ENCODE data around the gene RAD23A. TPM values are rescaled to one million over a fixed set of nuclear protein-coding genes. Genes with fewer than 3 reads are reported as not detected.

RAD23A gene
- total RNA-seq, 2 experiments from 2014 or later, result 90.0 to 92.7 TPM

DNA sequence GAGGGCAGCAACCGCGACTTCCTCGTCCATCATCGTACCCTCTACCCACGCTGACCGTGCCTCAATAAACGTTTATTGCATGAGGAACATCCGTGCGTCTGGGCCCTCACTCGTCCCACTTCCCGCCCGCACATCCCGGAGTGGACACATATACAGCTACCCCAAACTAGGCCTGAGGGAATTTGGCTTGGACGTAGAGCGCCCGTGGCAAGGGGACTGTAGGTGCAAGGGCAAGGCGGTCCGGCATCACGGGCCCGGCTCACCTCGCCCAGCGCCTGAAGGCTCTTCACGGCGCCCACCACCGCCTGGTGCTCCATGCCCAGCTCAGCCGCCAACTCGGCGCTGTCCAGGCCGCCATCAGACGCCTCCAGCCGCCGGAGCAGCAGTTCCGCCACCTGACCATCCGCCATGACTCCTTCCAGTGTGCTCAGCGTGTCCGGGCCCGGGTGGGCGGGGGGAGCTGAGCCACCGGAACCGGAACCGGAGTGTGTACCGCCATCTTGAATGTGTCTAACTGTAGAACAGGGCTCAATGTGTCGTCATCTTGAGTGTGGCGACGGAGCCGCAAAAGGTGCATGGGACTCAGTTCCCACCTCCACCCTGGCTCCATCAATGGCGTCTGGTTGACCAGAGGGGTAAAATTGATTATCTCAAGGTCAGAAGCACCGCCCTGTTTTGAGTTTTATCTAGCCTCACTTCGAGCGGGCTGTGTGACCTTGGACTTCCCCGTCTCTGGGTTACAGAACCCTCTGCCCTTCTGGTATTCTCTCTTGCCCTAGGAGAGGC lies 12.2 kb upstream of the RAD23A start, which contains the start of gene FARSA:
Gene FARSA (minus strand): TSS at position 425 of the 786 bp plus-strand sequence. CDS start 15 bp downstream, at position 410.
- TF ChIP-seq, protein P1, sequence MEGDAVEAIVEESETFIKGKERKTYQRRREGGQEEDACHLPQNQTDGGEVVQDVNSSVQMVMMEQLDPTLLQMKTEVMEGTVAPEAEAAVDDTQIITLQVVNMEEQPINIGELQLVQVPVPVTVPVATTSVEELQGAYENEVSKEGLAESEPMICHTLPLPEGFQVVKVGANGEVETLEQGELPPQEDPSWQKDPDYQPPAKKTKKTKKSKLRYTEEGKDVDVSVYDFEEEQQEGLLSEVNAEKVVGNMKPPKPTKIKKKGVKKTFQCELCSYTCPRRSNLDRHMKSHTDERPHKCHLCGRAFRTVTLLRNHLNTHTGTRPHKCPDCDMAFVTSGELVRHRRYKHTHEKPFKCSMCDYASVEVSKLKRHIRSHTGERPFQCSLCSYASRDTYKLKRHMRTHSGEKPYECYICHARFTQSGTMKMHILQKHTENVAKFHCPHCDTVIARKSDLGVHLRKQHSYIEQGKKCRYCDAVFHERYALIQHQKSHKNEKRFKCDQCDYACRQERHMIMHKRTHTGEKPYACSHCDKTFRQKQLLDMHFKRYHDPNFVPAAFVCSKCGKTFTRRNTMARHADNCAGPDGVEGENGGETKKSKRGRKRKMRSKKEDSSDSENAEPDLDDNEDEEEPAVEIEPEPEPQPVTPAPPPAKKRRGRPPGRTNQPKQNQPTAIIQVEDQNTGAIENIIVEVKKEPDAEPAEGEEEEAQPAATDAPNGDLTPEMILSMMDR (IDR thresholded peaks at IDR 0.05), result no peak
- POLR2A ChIA-PET, result interaction anchor here (0.5 to 3.2 kb wide), 10 partner anchors 14 to 166 kb away, joined by 3 to 26 read pairs (median 5); partner anchors contain the start of genes GCDH and SYCE2
- H3K4me3 Mint-ChIP-seq, result peak within 1 kb of the TSS; percentile 98
- peak within 1 kb of the TSS; percentile 79 for H3K27ac Mint-ChIP-seq
- H3K27me3 Mint-ChIP-seq, result no peaks in the 10 kb centered on the region
- peaks cover 45% of the 10 kb centered on the region for H3K4me1 ChIP-seq (ENCODE audit: insufficient read depth, low read length)
- H3K9me3 Mint-ChIP-seq, result no peaks in the 10 kb centered on the region
- H3K36me3 ChIP-seq (ENCODE audit: insufficient read depth, low read length), result peaks cover 27% of the 10 kb centered on the region
- CTCF ChIA-PET, result interaction anchor here (2.1 kb wide), 2 partner anchors 32 to 48 kb away, joined by 8 read pairs; no protein-coding TSS in a partner anchor
- peaks cover 52% of the 10 kb centered on the region for H3K36me3 Mint-ChIP-seq (ENCODE audit: low read depth)
- H3K27ac ChIP-seq (ENCODE audit: low read depth in 1 of 2, low read length in 2 of 2), result peak within 1 kb of the TSS; percentile 29 to 46
- peaks cover 44% of the 10 kb centered on the region for H3K4me1 Mint-ChIP-seq (ENCODE audit: low read depth)
- no peaks in the 10 kb centered on the region for H3K27me3 ChIP-seq (ENCODE audit: control insufficient read depth in 1 of 2, insufficient read depth in 2 of 2, low read length in 2 of 2)
- intact Hi-C loops (cut with DNase I, micrococcal nuclease), result loop anchor here (1.0 to 10.0 kb wide), 5 partner anchors 14 to 199 kb away; partner anchors contain the start of genes GCDH (in 1 of the 2), GET3 (in 1 of the 2), PRDX2 (in 1 of the 2) and RNASEH2A (in 1 of the 2)
- H3K4me3 ChIP-seq (ENCODE audit: low read length), result peak within 1 kb of the TSS; percentile 82
- DNase-seq, result peak; percentile 78 to 94 (median 82)
- no peaks in the 10 kb centered on the region for H3K9me3 ChIP-seq (ENCODE audit: control insufficient read depth in 1 of 2, insufficient read depth in 1 of 2, low read length in 2 of 2)
- peak; percentile 52 for ATAC-seq (ENCODE audit: poor library complexity)

DNA sequence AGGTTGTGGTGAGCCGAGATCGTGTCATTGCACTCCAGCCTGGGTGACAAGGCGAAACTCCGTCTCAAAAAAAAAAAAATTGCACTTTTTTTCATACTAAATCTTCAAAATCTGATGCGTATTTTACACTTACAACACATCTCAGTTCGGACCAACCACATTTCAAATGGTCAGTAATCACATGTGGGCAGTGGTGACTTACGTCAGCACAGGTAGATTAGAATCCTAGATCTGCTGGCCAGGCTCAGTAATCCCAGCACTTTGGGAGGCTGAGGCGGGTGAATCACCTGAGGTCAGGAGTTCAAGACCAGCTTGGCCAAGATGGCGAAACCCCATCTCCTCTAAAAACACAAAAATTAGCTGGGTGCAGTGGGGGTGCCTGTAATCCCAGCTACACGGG lies 10.6 kb upstream of the RAD23A start:
- no peak for DNase-seq
- Mint-ChIP-seq H3K9me3 (no peaks in the 10 kb centered on the region), H3K27me3 (no peaks in the 10 kb centered on the region), H3K4me1 (ENCODE audit: low read depth) (peaks cover 56% of the 10 kb centered on the region), H3K4me3 (no peak overlapping the region), H3K36me3 (ENCODE audit: low read depth) (peaks cover 54% of the 10 kb centered on the region), H3K27ac (no peak overlapping the region)
- Histone ChIP-seq H3K4me1 (ENCODE audit: insufficient read depth, low read length) (peaks cover 59% of the 10 kb centered on the region), H3K9me3 (ENCODE audit: control insufficient read depth in 1 of 2, insufficient read depth in 1 of 2, low read length in 2 of 2) (peaks cover 0 to under 1% of the 10 kb centered on the region in 2 experiments), H3K36me3 (ENCODE audit: insufficient read depth, low read length) (peaks cover 22% of the 10 kb centered on the region), H3K4me3 (ENCODE audit: low read length) (no peak overlapping the region), H3K27me3 (ENCODE audit: control insufficient read depth in 1 of 2, insufficient read depth in 2 of 2, low read length in 2 of 2) (no peaks in the 10 kb centered on the region), H3K27ac (ENCODE audit: low read depth in 1 of 2, low read length in 2 of 2) (no peak overlapping the region)
- ChIA-PET CTCF (interaction anchor here (0.6 kb wide), 1 partner anchor 175 kb away, joined by 3 read pairs; no protein-coding TSS in a partner anchor), POLR2A (interaction anchor here (3.2 kb wide), 1 partner anchor 50 kb away, joined by 9 read pairs; no protein-coding TSS in a partner anchor)
- intact Hi-C loops (cut with DNase I, micrococcal nuclease), result loop anchor here (10.0 kb wide), 3 partner anchors 130 to 200 kb away; partner anchors contain the start of genes GET3 (in 1 of the 2), PRDX2 (in 1 of the 2), RNASEH2A (in 1 of the 2) and THSD8 (in 1 of the 2)
- TF ChIP-seq, protein P1 (IDR thresholded peaks at IDR 0.05), result no peak
- no peak for ATAC-seq (ENCODE audit: poor library complexity)

DNA sequence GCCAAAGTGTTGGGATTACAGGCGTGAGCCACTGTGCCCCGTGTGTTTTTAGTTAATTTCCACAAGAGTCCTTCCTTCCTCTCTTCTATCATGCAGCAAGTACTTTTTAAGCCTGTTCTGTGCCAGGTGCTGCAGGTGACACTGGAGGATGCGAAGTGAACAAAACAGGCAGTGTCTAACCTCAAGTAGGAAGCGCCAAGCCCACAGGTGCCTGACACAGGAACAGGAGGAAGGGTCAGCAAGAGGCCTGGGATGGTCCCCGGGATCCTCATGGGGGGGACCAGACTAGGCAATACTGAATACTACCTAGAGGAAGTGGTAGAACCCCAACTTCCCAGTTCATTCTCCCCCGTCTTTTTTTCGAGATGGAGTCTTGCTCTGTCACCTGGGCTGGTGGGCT lies 9.1 kb upstream of the RAD23A start:
- ATAC-seq (ENCODE audit: poor library complexity) (no peak), DNase-seq (no peak)
- peak overlapping the region; percentile 23 for H3K27ac Mint-ChIP-seq
- H3K27ac ChIP-seq (ENCODE audit: low read depth in 1 of 2, low read length in 2 of 2), result no peak overlapping the region
- TF ChIP-seq, protein P1 (IDR thresholded peaks at IDR 0.05), result no peak
- peaks cover 0 to 7% of the 10 kb centered on the region in 2 experiments for H3K9me3 ChIP-seq (ENCODE audit: control insufficient read depth in 1 of 2, insufficient read depth in 1 of 2, low read length in 2 of 2)
- H3K27me3 ChIP-seq (ENCODE audit: control insufficient read depth in 1 of 2, insufficient read depth in 2 of 2, low read length in 2 of 2), result no peaks in the 10 kb centered on the region
- ChIA-PET POLR2A (interaction anchor here (2.6 to 3.3 kb wide), 2 partner anchors 22 to 46 kb away, joined by 23 to 24 read pairs; partner anchors contain the start of gene GCDH), CTCF (interaction anchor here (3.3 kb wide), 1 partner anchor 28 kb away, joined by 25 read pairs; no protein-coding TSS in a partner anchor)
- no peak overlapping the region for H3K4me3 ChIP-seq (ENCODE audit: low read length)
- H3K36me3 Mint-ChIP-seq (ENCODE audit: low read depth), result peaks cover 56% of the 10 kb centered on the region
- H3K27me3 Mint-ChIP-seq, result no peaks in the 10 kb centered on the region
- H3K4me1 ChIP-seq (ENCODE audit: insufficient read depth, low read length), result peaks cover 72% of the 10 kb centered on the region
- intact Hi-C loops (cut with DNase I, micrococcal nuclease), result loop anchor here (10.0 kb wide), 3 partner anchors 132 to 202 kb away; partner anchors contain the start of genes GET3 (in 1 of the 2), PRDX2 (in 1 of the 2), RNASEH2A (in 1 of the 2) and THSD8 (in 1 of the 2)
- peaks cover 25% of the 10 kb centered on the region for H3K36me3 ChIP-seq (ENCODE audit: insufficient read depth, low read length)
- H3K4me3 Mint-ChIP-seq, result peak overlapping the region; percentile 67
- H3K9me3 Mint-ChIP-seq, result no peaks in the 10 kb centered on the region
- peaks cover 66% of the 10 kb centered on the region for H3K4me1 Mint-ChIP-seq (ENCODE audit: low read depth)

Measured in CD4-positive, alpha-beta T cell (primary cell).